ENCODE results near the gene ERP29.

ERP29 gene

GRCh38 chr12:112013601-112014402 is 576 bp downstream of the ERP29 start:
- H3K27ac ChIP-seq = peak overlapping the region; percentile 99

DNA sequence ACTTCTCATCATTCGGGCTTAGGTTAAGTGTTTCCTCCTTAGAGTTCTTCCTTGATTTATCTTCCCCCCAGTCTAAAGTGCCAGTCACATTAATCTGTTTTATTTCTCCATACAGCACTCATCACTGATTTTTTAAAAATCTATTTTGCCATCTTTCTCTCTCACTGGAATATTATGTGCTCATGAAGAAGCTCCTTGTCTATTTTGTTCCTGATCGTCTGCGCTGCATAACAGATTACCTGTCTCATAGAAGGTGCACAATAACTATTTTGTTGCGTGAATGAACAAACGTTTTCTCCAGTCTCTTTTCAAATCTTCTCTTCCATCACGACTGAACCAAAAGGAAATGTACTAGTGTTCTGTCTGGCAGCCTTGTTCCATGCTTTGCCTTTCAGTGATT is 2.7 kb downstream of the ERP29 start:
- TF ChIP-seq CTCF (IDR thresholded peaks at IDR 0.05) (no peak), ZFX (IDR thresholded peaks at IDR 0.05; ENCODE audit: borderline replicate concordance) (no peak)
- H3K27ac ChIP-seq = no peak overlapping the region

More at GRCh38 chr12:112013601-112014402, 576 bp downstream of the ERP29 start:
- TF ChIP-seq ZFX (IDR thresholded peaks at IDR 0.05; ENCODE audit: borderline replicate concordance) (no peak), CTCF (IDR thresholded peaks at IDR 0.05) (peak; percentile 33)

DNA sequence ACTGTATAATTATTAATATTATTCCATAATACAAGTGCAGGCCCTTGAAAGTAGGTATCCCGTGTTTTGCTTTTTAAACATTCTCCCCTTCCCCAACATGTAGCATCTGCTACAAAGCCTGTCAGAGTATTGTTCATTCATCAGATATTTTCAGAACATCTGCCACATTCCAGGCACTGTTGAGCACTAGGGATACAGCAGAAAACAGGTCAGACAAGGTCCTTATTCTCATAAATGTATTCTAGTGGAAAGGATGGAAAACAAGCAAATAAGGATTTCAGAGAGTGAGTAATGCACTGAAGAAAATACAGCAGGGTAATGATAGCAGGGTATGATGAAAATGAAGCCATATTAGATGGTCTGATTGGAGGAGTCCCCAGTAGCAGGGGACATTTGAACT is 3.8 kb downstream of the ERP29 start:
- peak overlapping the region; percentile 17; the same call in 1 of the 2 replicates for H3K27ac ChIP-seq
- TF ChIP-seq ZFX (IDR thresholded peaks at IDR 0.05; ENCODE audit: borderline replicate concordance) (no peak), CTCF (IDR thresholded peaks at IDR 0.05) (no peak)

DNA sequence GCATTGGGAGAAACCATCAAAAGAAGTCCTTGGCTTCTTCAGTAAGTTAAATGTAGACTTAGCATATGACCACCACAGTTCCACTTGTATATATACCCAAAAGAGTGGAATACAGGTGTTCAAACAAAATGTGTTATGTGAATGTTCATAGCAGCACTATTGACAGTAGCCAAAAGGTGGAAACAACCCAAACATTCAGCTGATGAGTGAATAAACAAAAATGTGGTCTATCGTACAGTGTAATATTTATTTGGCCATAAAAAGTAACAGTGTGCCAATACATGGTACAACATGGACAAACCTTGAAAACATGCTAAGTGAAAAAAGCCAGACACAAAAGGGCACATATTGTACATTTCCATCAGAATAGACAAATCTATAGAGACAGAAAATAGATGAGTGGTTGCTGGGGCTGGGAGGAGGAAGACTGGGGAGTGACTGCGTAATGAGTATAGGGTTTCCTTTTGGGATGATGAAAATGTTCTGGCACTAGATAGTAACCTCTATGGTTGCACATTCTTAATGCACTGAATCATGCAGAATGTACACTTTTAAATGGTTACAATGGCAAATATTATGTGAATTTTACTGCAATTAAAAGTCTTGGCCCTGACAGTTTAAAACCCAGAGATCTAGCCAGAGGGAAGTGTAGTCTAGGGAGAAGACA is 5.5 kb downstream of the ERP29 start:
- no peak for TF ChIP-seq CTCF (IDR thresholded peaks at IDR 0.05)
- TF ChIP-seq ZFX (IDR thresholded peaks at IDR 0.05; ENCODE audit: borderline replicate concordance) = no peak
- peak overlapping the region; percentile 3; the same call in 1 of the 2 replicates for H3K27ac ChIP-seq

GRCh38 chr12:112020947-112021457 is 7.8 kb downstream of the ERP29 start:
- H3K27ac ChIP-seq = peak overlapping the region; percentile 2; the same call in 1 of the 2 replicates
- TF ChIP-seq ZFX (IDR thresholded peaks at IDR 0.05; ENCODE audit: borderline replicate concordance) (no peak), CTCF (IDR thresholded peaks at IDR 0.05) (no peak)

DNA sequence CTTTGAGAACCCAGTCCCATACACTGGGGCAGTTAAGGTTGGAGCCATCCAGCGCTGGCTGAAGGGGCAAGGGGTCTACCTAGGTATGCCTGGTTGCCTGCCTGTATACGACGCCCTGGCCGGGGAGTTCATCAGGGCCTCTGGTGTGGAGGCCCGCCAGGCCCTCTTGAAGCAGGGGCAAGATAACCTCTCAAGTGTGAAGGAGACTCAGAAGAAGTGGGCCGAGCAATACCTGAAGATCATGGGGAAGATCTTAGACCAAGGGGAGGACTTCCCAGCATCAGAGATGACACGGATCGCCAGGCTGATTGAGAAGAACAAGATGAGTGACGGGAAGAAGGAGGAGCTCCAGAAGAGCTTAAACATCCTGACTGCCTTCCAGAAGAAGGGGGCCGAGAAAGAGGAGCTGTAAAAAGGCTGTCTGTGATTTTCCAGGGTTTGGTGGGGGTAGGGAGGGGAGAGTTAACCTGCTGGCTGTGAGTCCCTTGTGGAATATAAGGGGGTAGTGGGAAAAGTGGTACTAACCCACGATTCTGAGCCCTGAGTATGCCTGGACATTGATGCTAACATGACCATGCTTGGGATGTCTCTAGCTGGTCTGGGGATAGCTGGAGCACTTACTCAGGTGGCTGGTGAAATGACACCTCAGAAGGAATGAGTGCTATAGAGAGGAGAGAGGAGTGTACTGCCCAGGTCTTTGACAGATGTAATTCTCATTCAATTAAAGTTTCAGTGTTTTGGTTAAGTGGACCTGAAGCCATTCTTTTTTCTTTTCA is 9.2 kb downstream of the ERP29 start:
- no peak for TF ChIP-seq ZFX (IDR thresholded peaks at IDR 0.05; ENCODE audit: borderline replicate concordance)
- no peak for TF ChIP-seq CTCF (IDR thresholded peaks at IDR 0.05)
- peak overlapping the region; percentile 41; the same call in 1 of the 2 replicates for H3K27ac ChIP-seq
